ENCODE results near the gene ROBO1.

Gene ROBO1

DNA sequence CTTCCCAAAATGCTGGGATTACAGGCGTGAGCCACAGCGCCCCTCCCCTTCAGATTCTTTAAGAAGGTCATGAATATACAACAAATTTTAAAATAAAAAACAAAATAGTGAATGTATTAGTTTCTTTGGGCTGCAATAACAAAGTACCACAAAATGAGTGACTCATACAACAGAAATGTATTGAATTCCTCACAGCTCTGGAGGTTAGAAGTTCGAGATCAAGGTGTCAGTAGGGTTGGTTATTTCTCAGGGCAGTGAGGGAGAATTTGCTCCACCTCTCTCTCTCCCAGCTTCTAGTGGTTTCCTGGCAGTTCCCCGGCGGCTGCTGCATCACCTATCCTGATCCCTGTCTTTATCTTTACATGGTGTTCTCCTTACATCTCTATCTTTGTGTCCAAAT is 804.0 kb downstream of the ROBO1 start:
- no peak for DNase-seq

DNA sequence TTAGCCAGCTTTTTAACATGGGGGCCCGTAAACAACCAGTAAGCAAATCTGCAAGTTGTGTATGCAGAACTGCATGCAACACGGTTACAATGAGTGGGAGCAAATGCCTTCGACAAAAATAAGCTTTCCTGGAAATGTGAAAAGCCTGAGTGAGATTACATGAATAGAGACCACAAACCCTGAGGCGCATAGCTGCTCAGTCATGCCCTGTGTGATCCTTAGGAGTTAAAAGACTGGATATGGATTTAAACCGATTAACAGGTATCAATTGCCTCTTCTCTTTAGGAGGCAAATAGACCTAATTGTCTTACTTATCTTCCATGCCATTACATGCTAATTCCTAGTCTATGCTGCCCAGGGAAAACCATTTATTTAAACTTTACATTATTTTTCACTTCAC is 810.3 kb downstream of the ROBO1 start:
- no peak for DNase-seq

DNA sequence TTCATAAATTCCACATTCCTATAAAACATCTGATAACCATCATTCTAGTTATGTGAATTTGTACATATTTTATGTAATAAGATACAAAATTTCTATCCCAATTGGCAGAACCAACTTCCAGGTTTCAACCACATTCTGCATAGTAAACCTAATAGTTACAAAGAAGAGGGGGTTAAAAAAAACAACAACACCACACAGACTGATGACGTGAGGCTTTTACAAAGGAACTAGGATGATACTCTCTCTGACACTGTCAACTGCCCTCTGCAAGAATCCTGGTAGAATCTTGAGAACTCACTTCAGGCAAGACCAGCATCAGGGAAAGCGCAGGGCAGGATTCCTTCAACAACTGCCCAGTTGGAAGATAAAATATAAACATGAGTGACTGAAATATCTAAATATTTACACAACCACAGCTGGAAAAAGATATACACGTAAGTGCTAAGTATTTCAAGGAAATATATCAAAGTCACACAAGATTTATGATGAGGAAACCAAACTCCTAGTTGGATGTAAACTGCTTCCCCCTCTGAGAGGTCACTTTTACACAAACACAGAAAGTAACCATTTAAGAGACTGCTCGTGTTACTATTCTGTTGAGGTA is 816.4 kb downstream of the ROBO1 start:
- DNase-seq, result no peak

DNA sequence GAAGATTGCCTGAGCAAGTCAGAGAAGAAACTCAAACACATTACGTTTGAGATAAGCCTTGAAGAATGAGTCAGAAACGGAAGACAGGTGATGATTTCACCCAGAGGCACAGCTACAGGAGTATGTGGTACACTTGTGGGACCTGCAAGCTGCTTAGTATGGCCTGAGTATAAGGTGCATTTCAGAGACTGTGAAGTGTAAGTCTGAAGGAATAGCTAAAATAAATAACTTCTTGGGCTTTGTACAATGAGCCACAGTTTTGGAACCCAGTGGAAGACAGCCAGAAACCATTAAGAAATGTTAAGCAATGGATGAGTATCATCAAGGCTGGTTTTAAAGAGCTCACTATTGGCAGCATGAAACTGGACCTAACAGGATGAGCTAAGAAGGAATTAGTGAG is 826.2 kb downstream of the ROBO1 start:
- no peak for DNase-seq

DNA sequence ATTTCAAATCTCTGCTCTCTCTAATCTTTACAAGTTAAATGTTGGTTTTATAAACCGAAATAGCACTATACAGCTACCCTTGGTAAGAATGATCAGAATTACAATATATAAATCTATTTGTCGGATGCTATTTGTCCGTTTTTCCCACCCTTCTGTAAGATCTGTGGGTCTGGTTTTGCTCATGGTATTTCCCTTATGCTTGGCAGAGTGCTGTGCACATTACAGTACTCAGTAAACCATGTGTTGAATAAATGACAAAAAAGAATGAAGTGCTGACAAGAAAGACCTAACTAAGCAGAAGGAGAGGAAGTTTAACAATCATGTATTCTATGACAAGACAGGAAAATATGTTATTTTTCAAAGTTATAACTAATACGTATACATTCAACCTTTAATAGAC is 827.2 kb downstream of the ROBO1 start:
- no peak for DNase-seq

DNA sequence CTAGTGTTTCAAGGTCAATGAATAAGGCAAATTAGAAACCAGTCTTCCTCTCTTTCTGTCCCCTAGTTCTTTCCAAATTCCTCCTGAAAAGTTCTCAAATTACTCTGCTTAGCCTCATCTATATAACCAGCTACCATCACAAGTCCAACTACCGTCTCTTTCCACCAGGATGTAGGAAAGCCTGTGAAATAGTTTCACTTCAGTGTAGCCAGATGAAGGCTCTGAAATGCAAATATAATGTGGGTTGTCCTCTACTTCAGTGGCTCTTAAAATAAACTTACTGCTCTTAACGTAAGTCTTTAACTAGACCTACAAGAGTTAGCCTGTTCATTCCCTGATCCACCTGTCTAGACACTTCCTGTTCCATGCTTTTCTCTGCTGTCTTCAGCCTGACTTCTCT is 827.7 kb downstream of the ROBO1 start:
- DNase-seq, result no peak

DNA sequence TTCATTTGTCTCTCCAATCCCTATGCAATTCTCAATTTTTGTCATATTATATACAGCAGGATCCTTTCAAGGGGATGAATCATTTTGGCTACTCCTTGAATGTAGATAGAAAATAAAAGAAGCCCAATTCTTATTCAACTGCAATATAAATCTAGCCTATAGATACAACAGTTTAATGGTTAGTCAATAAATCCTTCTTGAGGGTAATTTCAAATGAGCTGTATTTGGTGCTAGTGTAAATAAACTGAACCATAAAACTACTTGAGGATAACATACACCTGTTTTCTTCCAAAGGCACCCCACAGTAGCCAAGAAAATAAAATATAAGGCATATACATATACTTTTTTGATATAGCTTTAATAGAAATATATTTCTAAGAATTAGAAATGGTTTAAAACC is 830.3 kb downstream of the ROBO1 start:
- DNase-seq, result no peak

DNA sequence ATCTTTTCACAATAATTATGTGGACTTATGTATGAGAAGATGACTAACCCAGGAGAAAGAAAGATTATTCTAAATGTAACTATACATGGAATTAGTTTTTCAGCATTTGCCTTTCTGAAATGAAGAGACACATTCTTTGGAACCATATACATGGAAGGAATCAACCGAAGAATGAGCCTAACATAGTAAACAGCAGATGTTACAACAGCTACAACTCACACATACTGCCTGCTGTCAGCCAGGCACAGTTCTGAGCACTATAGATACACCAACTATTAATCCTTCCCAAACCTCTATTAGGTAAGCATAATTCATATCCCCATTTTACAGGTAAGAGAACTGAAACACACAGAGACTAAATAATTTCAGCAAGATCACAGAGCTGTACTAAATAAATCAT is 840.0 kb downstream of the ROBO1 start:
- DNase-seq, result no peak

DNA sequence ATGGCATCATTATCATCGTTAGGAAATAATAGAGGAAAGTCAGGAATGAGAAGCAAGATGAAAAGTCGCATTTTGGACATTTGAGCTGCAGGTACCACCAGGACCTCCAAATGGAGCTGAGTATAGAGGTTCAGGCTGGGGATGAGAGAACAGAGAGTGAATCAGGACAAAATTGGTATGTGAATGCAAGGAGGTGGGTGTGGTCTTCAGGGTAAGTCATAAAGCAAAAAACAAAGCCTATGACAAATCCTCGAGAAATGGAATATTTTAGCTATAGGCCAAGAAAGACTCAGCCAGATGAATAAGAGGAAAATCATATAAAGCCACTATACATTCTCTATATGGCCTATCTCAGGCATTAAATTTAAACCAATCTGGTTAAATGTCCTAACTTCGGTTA is 841.3 kb downstream of the ROBO1 start:
- no peak for DNase-seq

DNA sequence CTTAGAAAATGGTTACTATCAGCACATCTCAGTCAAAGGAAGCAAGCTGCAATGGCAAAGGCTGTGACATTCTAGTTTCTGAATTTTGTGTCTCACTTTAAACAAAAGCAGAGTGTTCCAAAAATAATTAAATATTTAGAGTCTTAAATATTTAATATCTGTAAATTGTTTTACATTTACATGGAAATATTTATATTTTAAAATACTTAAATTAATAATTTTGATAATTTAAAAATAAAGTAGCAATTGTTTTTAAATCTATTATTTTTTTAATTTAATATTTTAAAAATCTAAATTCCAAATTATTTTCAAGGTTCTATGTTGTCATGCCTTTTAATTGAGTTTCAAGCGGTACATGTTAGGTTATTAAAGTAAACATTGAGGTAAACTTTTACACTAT is 843.1 kb downstream of the ROBO1 start:
- DNase-seq, result no peak

DNA sequence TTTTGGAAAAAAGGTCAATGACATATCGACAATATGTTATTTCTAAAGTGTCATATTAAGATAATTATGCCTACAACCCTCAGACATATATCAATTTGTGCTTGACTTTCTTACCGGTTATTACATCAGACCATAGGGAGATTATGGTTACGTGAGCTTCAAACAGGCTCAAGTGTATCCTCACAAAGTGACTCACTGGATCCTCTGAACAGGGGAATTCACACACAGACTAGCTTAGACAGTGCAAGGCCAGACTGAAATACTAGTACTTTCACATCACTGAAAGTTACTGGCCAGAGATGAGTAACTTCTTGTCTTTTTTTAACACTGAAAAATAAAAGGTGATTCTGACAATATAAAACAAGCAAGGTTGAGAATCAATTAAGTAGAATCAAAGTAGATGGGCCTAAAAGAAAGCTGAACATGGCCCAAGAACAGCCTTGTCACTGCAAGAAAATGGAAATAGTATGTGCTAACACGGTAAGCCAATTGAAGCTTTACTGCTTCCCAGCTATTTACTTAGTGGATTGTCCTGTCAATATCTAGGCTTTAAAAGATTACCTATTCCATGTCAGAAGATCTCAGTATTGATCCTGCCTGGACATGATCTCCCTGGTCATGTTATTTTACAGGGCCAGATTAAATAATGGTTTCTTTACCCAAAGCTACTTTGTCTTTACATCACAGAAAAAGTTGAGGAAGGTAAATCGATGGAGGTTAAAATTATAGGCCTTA is 848.6 kb downstream of the ROBO1 start:
- no peak for DNase-seq

DNA sequence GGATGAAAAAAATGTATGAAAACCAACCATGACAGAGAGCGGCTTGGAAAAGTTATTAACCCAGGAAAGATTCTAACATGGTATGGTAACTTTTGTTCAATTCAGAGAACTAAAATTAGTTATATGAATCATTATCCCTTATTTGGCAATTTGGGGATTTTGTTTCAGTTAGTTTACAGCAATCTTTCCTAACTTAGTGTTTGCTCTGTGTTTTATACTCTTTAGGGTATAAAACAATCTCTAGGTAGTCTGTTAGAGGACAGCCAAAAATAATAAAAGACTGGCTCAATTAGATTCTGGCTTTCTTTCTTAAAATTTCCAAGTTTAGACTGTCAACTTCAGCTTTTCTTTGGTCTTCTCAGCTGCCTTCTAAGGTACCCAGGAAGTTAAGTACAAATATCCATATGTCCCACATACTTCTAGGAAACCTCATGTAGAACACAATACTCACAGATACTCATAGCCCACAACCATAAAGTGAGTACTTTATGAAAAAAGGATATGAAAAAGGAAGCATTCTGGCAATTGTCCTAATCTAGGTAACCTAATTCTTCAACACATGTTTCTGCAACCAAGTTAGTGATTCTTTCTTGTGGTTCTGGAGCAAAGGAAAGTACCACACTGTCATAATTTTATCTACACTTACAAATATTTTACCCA is 849.3 kb downstream of the ROBO1 start:
- no peak for DNase-seq

DNA sequence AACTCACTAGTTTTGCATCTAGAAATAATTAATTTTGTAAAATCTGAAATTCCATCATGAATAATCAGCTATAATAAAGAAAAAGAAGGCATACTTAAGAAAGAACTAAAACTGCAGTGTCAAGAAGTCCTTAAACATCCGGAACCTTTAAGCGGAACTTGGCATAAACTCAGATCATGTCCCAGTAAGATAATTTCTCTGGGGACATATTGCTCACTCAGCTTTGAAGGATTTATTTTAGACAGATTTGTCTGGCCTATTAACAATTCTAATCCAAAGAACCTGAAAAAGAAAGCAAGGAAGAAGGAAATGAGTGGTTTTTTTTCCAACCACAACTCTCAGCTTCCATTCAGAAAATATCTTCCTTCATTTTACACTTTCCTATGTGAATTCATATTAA is 850.3 kb downstream of the ROBO1 start:
- no peak for DNase-seq

DNA sequence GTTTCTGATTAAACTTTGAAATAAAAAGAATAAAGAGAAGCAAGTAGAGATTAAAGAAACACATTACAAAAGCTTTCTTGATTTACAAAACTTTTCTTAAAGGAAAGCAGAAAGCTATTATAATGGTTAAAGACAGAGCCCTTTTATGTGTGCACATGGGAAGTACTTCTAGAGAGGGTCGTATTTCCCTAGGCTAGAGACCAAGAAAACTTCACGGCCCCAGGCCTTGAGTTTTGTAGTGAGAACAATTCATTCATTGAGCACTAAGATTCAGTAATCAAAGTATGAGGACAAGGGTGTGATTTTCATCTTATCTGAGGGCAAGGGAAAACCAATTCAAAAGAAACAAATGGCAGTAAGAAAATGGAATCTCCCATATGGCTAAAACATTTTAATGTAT is 854.1 kb downstream of the ROBO1 start:
- no peak for DNase-seq

DNA sequence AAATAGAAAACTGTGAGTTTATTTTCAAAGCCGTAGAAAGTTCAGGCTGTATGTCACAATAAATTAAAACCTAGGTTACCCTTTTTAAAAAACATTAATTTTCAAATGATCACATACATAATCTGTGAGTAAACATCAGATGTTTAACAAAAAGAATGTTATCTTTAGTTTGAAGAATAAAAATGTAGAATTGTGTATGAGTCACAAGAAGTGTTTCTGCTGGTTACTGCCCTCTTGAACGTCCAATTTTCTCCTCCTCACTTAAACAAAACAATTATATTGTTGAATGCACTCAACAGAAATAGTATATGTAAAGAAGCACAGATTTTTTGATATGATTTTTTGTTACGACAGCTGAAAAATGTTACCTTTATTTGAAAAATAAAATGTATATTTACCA is 855.1 kb downstream of the ROBO1 start:
- DNase-seq, result no peak

DNA sequence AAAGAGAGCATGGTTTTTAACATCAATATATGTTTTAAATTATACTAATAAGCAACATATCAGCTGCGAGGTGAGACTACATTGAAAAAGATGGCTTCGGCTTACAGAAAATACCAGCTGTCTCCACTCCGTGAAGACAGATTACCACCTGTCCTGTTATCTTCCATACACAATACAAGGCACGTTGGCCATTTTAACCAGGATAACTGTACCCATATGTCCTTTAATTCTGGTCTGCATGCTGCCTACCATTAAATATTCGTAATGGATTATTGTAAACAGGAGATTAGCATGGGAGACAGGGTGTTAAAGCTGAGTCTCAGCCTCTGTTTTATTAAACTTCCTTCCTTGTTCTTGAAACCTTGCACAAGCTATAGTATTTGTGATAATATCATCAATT is 855.5 kb downstream of the ROBO1 start:
- no peak for DNase-seq

DNA sequence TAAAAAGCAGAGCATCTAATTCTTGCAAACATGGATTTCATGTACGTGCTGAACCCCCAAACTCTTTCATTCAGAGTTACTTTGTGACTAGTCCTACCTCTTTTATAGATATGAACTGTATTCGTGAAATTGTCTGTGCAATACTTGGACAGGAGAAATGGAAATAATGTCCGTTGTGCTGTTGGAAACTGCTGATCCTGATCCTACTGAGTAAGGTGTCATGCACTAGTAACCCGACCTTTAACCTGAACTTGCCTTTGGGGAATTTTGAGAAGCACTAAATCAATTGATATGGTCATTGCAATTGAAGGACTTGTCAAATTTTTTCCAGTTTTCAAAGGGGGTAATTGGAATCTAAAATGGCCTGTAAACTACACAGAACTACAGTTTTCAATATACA is 856.4 kb downstream of the ROBO1 start:
- no peak for DNase-seq

DNA sequence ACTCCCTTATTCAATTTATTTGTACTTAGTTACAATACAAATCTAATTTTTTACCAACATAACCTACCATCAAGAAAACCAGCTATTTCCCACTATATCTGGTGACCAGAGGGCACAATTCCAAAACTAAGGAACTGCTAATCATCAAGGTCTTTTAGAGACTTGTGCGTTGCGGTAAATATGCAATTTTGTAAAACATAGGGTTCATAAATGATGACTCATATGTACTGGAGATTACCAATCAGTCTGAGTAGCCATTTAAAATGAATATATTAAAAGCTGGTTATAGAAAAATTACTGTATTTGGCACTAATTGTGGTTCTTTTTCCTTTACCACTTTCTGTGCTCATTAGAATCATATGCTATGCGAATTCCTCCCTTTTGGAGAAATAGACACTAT is 859.6 kb downstream of the ROBO1 start:
- no peak for DNase-seq

DNA sequence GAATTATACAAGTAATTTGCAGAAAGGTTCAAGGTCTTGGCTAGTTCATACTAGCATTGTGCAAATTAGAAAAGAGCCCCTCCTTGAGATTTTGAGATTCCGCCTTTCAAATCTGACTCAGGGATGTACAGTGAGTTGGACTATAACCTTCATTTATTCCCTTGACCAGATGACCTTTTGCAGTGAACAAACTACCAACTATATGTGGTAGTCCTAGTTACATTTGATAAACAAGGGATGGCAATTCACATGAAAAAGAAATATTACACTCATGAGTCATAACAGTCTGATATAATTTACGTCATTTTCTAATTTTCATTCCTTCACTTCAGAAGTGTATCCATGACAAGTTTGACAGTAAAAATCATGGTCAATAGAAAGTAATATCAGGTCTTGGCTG is 860.4 kb downstream of the ROBO1 start:
- DNase-seq, result no peak

DNA sequence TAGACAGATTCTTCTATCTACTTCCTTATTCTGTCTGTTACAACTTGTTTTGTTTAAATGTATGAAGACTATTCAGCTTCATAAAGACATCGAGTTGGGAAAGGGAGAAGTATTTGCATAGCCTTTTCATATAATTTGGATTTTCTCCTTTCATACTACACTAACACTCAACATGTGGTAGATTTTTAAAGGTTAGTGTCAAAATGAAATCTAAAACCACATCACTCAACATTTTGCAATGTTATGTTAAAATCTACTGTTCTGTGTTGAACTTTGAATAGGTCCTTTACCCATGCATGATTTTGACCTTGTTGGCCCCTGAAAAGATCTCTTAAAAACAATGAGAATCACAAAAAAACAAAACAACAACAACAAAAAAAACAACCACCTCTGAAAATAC is 860.9 kb downstream of the ROBO1 start:
- DNase-seq, result no peak

DNA sequence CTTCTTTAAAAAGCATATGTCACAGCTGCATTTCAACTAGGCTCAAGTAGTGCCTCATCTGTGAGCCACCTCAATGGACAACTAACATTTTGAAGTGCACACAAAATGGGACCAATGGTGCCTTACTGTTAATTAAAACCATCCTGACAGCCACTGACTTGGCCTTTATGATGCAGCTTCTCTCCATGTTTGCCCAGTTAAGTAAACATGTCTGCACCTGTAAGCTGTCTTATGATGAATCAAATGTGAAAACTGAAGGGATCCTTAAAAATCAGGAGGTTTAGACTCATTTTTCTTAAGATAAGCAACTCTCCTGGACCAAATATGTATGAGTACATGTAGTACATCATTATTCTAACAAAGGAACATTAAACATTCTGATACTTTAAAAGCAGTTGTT is 861.6 kb downstream of the ROBO1 start:
- DNase-seq, result no peak

DNA sequence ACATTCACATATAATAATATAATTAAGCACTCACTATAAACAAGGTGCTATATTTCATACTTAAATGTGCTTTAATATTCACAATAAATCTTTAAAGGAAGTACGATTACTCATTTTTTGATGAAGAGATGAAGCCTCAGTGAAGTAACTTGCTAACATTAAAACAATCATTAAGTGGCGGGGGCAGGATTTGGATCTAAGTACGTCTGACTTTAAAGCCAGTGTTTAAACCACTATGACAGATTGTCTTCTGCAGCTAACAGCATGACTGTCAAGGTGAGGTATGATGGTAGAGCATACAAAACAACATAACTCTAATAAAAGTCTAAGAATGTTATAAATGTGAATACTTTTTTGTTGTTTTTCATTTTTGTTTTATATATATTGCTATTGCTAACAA is 862.1 kb downstream of the ROBO1 start:
- DNase-seq, result no peak

DNA sequence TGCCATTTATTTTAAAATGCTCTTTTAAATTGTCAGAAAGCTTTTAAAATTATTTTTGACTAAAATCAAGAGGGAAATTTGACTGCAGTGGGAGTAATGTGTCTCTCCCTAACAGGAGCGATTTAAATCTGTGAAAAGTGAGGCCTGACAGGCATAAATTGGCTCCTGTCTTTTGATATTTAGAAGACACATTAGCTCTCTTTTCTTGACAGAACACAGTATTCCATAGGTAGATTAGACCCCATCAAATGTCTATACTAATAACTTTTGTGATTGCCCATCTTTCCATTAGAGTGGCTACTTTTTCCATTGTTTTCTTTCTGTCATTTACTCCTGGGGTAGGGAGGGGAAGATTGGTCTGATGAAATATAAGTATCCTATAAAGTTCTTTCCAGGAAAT is 866.3 kb downstream of the ROBO1 start:
- no peak for DNase-seq

DNA sequence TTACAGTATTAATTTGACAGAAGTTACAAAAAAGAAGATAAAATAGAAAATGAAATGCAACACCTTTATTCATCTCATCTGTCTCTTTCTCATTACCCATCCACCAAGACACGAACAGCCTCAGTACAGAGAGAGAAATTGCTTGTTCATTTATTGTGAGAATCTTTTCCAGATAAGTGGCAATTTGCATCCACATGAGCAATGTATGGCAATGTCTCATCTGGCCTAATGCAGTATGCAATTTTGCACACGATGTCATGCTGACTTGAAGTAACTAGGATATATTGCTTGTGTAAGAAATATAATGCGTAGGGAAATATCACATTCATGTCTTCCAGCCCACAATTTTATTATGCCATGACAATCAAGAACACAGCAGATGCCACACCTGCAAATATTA is 866.9 kb downstream of the ROBO1 start:
- no peak for DNase-seq

DNA sequence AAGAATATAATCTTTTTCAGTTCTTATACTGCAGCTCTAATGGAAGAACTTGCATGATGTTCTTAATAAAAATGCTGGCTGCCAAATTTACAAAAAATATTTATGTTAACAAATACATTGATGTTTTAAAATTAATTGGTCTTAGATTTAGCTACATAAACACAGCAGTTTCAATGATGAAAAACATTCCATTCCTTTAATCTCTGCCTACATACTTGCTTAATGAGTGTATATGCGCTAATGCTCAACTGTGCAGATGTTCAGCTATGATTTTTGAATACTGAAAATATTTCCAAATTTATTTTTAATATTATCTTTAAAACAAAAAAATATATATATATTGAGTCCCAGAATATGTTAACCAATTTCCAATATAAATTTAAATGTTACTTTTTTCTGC is 867.4 kb downstream of the ROBO1 start:
- DNase-seq, result no peak
